ENCODE measurements around the gene MC2R. TPM values are rescaled to one million over a fixed set of nuclear protein-coding genes. Genes with fewer than 3 reads are reported as not detected.
"Not testable (repeated sequence)": the region's sequence is repeated elsewhere in the genome, so short reads cannot be mapped to it uniquely, and the experiment has no call there.

MC2R gene
- total RNA-seq, 4 donors from 2014 or later: not detected

DNA sequence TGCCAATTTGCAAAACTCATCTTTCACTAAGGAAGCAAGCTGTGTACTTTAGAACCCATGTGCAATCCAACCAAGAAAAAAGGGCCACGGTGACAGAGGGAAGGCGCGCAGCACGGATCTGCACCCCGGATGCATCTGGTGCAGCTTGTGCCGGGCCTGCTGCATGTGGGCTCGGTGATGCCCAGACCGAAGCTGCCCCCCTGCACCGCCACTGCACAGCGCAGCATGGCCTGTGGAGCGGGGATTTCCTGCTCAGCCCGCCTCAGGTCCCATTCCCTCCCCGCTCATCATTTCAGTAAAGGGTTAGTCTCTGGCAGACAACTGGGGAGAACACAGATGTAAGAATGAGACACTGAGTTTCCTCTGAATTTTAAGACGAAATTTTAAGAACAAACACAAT is 43.0 kb downstream of the MC2R start:
- TF ChIP-seq CTCF (IDR thresholded peaks at IDR 0.05): no peak

DNA sequence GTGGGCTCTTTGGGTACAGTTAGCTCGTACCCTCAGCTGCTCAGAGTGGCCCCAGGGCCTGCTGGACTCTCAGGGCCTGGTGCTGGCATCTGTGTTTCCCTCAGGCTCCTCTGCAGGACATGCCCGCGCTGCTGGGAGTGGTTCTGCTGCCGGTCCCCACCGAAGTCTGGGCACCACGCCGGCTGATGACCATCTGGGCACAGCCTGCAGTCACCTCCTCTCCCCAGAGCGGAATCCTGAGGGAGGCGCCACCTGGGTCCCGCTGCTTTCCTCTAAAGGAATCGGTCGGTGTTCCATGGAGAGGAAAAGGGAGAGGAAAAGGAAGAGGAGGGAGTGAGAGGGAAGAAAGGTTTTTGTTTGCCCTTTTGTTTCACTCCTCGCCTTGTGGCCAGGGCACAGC is 43.6 kb downstream of the MC2R start:
- ATAC-seq (ENCODE audit: low FRiP score) (no peak), DNase-seq (ENCODE audit: low spot score) (no peak)
- no peak for TF ChIP-seq CTCF (IDR thresholded peaks at IDR 0.05)

More for the DNA sequence above, 43.0 kb downstream of the MC2R start:
- DNase-seq (ENCODE audit: low spot score): no peak
- no peak for ATAC-seq (ENCODE audit: low FRiP score)

GRCh38 chr18:13868501-13869271 is 46.6 kb downstream of the MC2R start:
- no peak for TF ChIP-seq CTCF (IDR thresholded peaks at IDR 0.05)
- ATAC-seq (ENCODE audit: low FRiP score) (no peak), DNase-seq (ENCODE audit: low spot score) (no peak)

- ATAC-seq (ENCODE audit: low FRiP score); DNase-seq (ENCODE audit: low spot score): not testable (repeated sequence)
Observed at GRCh38 chr18:13862898-13863297, 52.4 kb downstream of the MC2R start.

DNA sequence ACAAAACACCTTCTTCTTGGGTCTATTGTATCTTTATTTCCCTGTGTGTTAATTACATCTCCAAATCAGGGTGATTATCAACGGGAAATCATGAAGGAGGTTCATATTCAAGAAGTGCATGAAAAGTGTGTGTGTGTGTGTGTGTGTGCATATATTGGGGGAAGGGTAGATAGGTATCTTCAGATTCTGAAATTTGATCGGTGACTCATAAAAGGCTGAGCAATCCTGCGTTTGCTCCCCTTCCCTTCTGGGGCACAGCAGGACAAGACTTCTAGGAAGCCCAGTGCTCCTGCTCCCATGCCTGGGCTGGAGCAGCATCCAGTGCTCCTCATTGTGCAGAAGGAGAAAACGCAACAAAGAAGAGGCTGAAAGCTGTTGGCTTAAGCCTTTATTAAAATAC is 65.5 kb downstream of the MC2R start:
- TF ChIP-seq CTCF (IDR thresholded peaks at IDR 0.05): no peak
- DNase-seq (ENCODE audit: low spot score) (no peak), ATAC-seq (ENCODE audit: low FRiP score) (no peak)

DNA sequence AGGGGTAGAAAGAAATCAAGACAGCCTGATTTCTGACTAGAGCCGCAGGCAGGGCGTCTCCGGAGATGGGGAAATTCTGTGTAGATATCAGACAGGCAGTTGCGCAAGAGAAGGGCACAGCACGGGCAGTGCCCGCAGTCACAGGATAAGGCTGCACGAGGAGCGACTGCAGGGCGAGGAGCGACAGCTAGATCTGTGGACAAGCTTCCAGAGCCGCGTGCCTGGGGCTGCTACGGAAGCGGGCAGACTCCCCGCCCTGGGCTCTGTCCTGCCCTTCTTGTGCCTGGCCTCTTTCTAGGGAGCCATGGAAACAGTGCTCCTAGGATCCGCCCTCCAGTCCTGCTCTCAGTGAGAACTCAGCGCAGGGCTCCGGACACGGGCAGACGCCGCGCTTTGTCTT is 78.8 kb downstream of the MC2R start:
- TF ChIP-seq CTCF (IDR thresholded peaks at IDR 0.05): no peak
- DNase-seq (ENCODE audit: low spot score) (no peak), ATAC-seq (ENCODE audit: low FRiP score) (no peak)

GRCh38 chr18:13835202-13835601 is 80.1 kb downstream of the MC2R start:
- TF ChIP-seq CTCF (IDR thresholded peaks at IDR 0.05): no peak
- ATAC-seq (ENCODE audit: low FRiP score) (no peak), DNase-seq (ENCODE audit: low spot score) (no peak)
